Mesenchymal stem cell (in vitro differentiated cells and primary cell): ENCODE results near the gene TAS2R1.

Experiments
- DNase-seq: peaks from one replicate; pipeline ENCODE4 v3.0.0-alpha.2; 2013
- H2AFZ ChIP-seq: one replicate; pipeline ENCODE4 v1.6.1; 2013; ENCODE audit warnings: low read depth, mild to moderate bottlenecking, control low read depth, inconsistent platforms, low read length, moderate library complexity
- H2AK5ac ChIP-seq: 2 replicates; pipeline ENCODE4 v1.6.1; 2013; ENCODE audit warnings: low read length, moderate library complexity, mild to moderate bottlenecking, inconsistent platforms; ENCODE audit not compliant: severe bottlenecking
- H2BK120ac ChIP-seq: one replicate; pipeline ENCODE4 v1.6.1; 2013; ENCODE audit warnings: low read depth, mild to moderate bottlenecking, inconsistent platforms, low read length, moderate library complexity
- H2BK12ac ChIP-seq, 2 experiments: one replicate each; pipeline ENCODE4 v1.6.1; 2013; ENCODE audit warnings: inconsistent platforms in 2 of 2, low read length in 2 of 2, mild to moderate bottlenecking in 2 of 2, moderate library complexity in 2 of 2, control low read depth in 1 of 2
- H2BK15ac ChIP-seq: one replicate; pipeline ENCODE4 v1.6.1; 2013; ENCODE audit warnings: mild to moderate bottlenecking, low read depth, inconsistent platforms; ENCODE audit not compliant: poor library complexity, severe bottlenecking
- H2BK5ac ChIP-seq: 2 replicates; pipeline ENCODE4 v1.6.1; 2013; ENCODE audit warnings: low read depth, mild to moderate bottlenecking, low read length, control low read depth, inconsistent platforms; ENCODE audit not compliant: poor library complexity, severe bottlenecking
- H3K14ac ChIP-seq, 2 experiments: one replicate each; pipeline ENCODE4 v1.6.1; 2013; ENCODE audit warnings: inconsistent platforms in 2 of 2, low read length in 2 of 2, control low read depth in 1 of 2, mild to moderate bottlenecking in 1 of 2, moderate library complexity in 1 of 2
- H3K18ac ChIP-seq, 2 experiments: one replicate each; pipeline ENCODE4 v1.6.1; 2013; ENCODE audit warnings: inconsistent platforms in 2 of 2, low read length in 2 of 2, control low read depth in 1 of 2, low read depth in 1 of 2, mild to moderate bottlenecking in 1 of 2
- H3K23ac ChIP-seq, 2 experiments: one replicate each; pipeline ENCODE4 v1.6.1; 2013; ENCODE audit warnings: inconsistent platforms in 2 of 2, low read length in 2 of 2, mild to moderate bottlenecking in 2 of 2, moderate library complexity in 2 of 2, control low read depth in 1 of 2
- H3K27ac ChIP-seq: 2 replicates; pipeline ENCODE4 v1.5.1; 2013; ENCODE audit warnings: mild to moderate bottlenecking, moderate library complexity, low read length, control low read depth, inconsistent platforms; ENCODE audit not compliant: poor library complexity, severe bottlenecking
- H3K27me3 ChIP-seq, 2 experiments: 2 replicates each; pipeline versions ENCODE4 v1.6.1 to v1.7.0; 2013; ENCODE audit warnings: low read length in 2 of 2, mild to moderate bottlenecking in 2 of 2, moderate library complexity in 2 of 2, control low read depth in 1 of 2, inconsistent platforms in 1 of 2; ENCODE audit not compliant: control insufficient read depth in 1 of 2, insufficient read depth in 1 of 2
- H3K36me3 ChIP-seq, 2 experiments: 2 replicates each; pipeline versions ENCODE4 v1.6.1 to v1.7.0; 2013; ENCODE audit warnings: low read length in 2 of 2, control low read depth in 1 of 2, inconsistent platforms in 1 of 2, low read depth in 1 of 2, mild to moderate bottlenecking in 1 of 2; ENCODE audit not compliant: insufficient read depth in 2 of 2, control insufficient read depth in 1 of 2
- H3K4ac ChIP-seq, 2 experiments: one replicate each; pipeline ENCODE4 v1.6.1; 2013; ENCODE audit warnings: inconsistent platforms in 2 of 2, low read length in 2 of 2, mild to moderate bottlenecking in 2 of 2, moderate library complexity in 2 of 2, control low read depth in 1 of 2, low read depth in 1 of 2
- H3K4me1 ChIP-seq: 2 replicates; pipeline ENCODE4 v1.6.1; 2013; ENCODE audit warnings: low read depth, low read length, control low read depth; ENCODE audit not compliant: control insufficient read depth, insufficient read depth
- H3K4me2 ChIP-seq: 2 replicates; pipeline ENCODE4 v1.6.1; 2013; ENCODE audit warnings: low read length, mild to moderate bottlenecking, inconsistent platforms; ENCODE audit not compliant: poor library complexity, severe bottlenecking
- H3K4me3 ChIP-seq, 2 experiments: 2 replicates each; pipeline versions ENCODE4 v1.5.1 to v1.7.0; 2013; ENCODE audit warnings: low read length in 2 of 2, mild to moderate bottlenecking in 2 of 2, control low read depth in 1 of 2, low read depth in 1 of 2; ENCODE audit not compliant: insufficient read depth in 1 of 2
- H3K79me1 ChIP-seq: replicated peaks from 2 replicates; pipeline ENCODE4 v1.6.1; 2013; ENCODE audit warnings: mild to moderate bottlenecking, control low read depth, low read length, inconsistent platforms; ENCODE audit not compliant: poor library complexity, severe bottlenecking
- H3K9ac ChIP-seq: 2 replicates; pipeline ENCODE4 v1.7.0; 2013; ENCODE audit warnings: mild to moderate bottlenecking, low read length, moderate library complexity
- H3K9me3 ChIP-seq: 2 replicates; pipeline ENCODE4 v1.7.0; 2013; ENCODE audit warnings: mild to moderate bottlenecking, low read length; ENCODE audit not compliant: control insufficient read depth
- H4K8ac ChIP-seq: one replicate; pipeline ENCODE4 v1.6.1; 2013; ENCODE audit warnings: inconsistent platforms, mild to moderate bottlenecking, low read length, moderate library complexity
- H4K91ac ChIP-seq: one replicate; pipeline ENCODE4 v1.6.1; 2013; ENCODE audit warnings: mild to moderate bottlenecking, low read length, inconsistent platforms
- WGBS: methylation state at CpG from one replicate; pipeline ENCODE4 v1.1.7; 2013; ENCODE audit warnings: mixed read lengths; 5-methylcytosine and 5-hydroxymethylcytosine counted together

Gene TAS2R1

GRCh38 chr5:9654886-9655285, 24.7 kb upstream of the TAS2R1 start:
- H2BK15ac ChIP-seq, result no peak overlapping the region
- DNase-seq, result peak; percentile 82
- no peak overlapping the region for H3K18ac ChIP-seq
- no peak overlapping the region for H2BK12ac ChIP-seq
- H3K4me3 ChIP-seq, result no peak overlapping the region
- H3K36me3 ChIP-seq, result no peaks in the 10 kb centered on the region
- no peaks in the 10 kb centered on the region for H3K9me3 ChIP-seq
- no peak overlapping the region for H4K8ac ChIP-seq
- no peak overlapping the region for H3K4ac ChIP-seq
- H3K9ac ChIP-seq, result no peak overlapping the region
- H2BK5ac ChIP-seq, result no peak overlapping the region
- H4K91ac ChIP-seq, result no peak overlapping the region
- H3K27me3 ChIP-seq, result no peaks in the 10 kb centered on the region
- no peaks in the 10 kb centered on the region for H3K4me1 ChIP-seq
- H2AK5ac ChIP-seq, result no peak overlapping the region
- no peak overlapping the region for H3K27ac ChIP-seq
- H2BK120ac ChIP-seq, result no peak overlapping the region
- no peaks in the 10 kb centered on the region for H3K79me1 ChIP-seq
- no peak overlapping the region for H3K14ac ChIP-seq
- H3K23ac ChIP-seq, result no peak overlapping the region
- no peak overlapping the region for H3K4me2 ChIP-seq
- no peak overlapping the region for H2AFZ ChIP-seq

GRCh38 chr5:9653811-9654210, 23.7 kb upstream of the TAS2R1 start:
- H3K18ac ChIP-seq, result no peak overlapping the region

GRCh38 chr5:9653061-9653460, 22.9 kb upstream of the TAS2R1 start:
- Histone ChIP-seq H3K4me1 (no peaks in the 10 kb centered on the region), H2AFZ (no peak overlapping the region), H2BK120ac (no peak overlapping the region), H3K14ac (no peak overlapping the region), H3K9me3 (no peaks in the 10 kb centered on the region), H3K23ac (no peak overlapping the region), H2BK12ac (peak overlapping the region in 1 of 2 experiments; percentile 72), H3K27me3 (no peaks in the 10 kb centered on the region), H3K4ac (no peak overlapping the region), H3K18ac (peak overlapping the region in 1 of 2 experiments; percentile 24), H3K4me2 (no peak overlapping the region), H3K9ac (no peak overlapping the region), H3K4me3 (no peak overlapping the region), H2BK15ac (no peak overlapping the region), H4K8ac (no peak overlapping the region), H2AK5ac (no peak overlapping the region), H4K91ac (no peak overlapping the region), H3K79me1 (no peaks in the 10 kb centered on the region), H2BK5ac (no peak overlapping the region), H3K27ac (no peak overlapping the region), H3K36me3 (no peaks in the 10 kb centered on the region)
- 99% methylated on average over 7 of the region's 7 CpGs for WGBS
- DNase-seq, result peak; percentile 3

More at GRCh38 chr5:9653811-9654210, 23.7 kb upstream of the TAS2R1 start:
- Histone ChIP-seq H2BK5ac (no peak overlapping the region), H2AFZ (no peak overlapping the region), H3K4me2 (no peak overlapping the region), H3K4me3 (no peak overlapping the region), H3K14ac (no peak overlapping the region), H4K8ac (no peak overlapping the region), H4K91ac (no peak overlapping the region), H2BK12ac (no peak overlapping the region), H2BK15ac (no peak overlapping the region), H2BK120ac (no peak overlapping the region), H3K4me1 (no peaks in the 10 kb centered on the region), H3K9ac (peak overlapping the region; percentile 21), H3K23ac (no peak overlapping the region), H2AK5ac (no peak overlapping the region), H3K9me3 (no peaks in the 10 kb centered on the region), H3K4ac (no peak overlapping the region), H3K36me3 (no peaks in the 10 kb centered on the region), H3K27me3 (no peaks in the 10 kb centered on the region), H3K27ac (no peak overlapping the region), H3K79me1 (no peaks in the 10 kb centered on the region)
- 0% methylated on average over 1 of the region's 2 CpGs for WGBS
- peak; percentile 98 for DNase-seq

- no peak overlapping the region for H4K8ac ChIP-seq
- no peak overlapping the region for H3K23ac ChIP-seq
- H2AK5ac ChIP-seq, result no peak overlapping the region
- H2BK120ac ChIP-seq, result no peak overlapping the region
- H3K4me2 ChIP-seq, result no peak overlapping the region
- no peaks in the 10 kb centered on the region for H3K9me3 ChIP-seq
- H3K14ac ChIP-seq, result no peak overlapping the region
- no peaks in the 10 kb centered on the region for H3K79me1 ChIP-seq
- no peak for DNase-seq
- H3K36me3 ChIP-seq, result no peaks in the 10 kb centered on the region
- H2BK12ac ChIP-seq, result peak overlapping the region in 1 of 2 experiments; percentile 86
- no peak overlapping the region for H3K4me3 ChIP-seq
- no peaks in the 10 kb centered on the region for H3K4me1 ChIP-seq
- no peak overlapping the region for H3K4ac ChIP-seq
- no peaks in the 10 kb centered on the region for H3K27me3 ChIP-seq
- no peak overlapping the region for H2BK5ac ChIP-seq
- no peak overlapping the region for H3K9ac ChIP-seq
- no peak overlapping the region for H2BK15ac ChIP-seq
- no peak overlapping the region for H2AFZ ChIP-seq
- no CpG with 5 or more reads among the region's 3 CpGs for WGBS
- peak overlapping the region; percentile 28 for H3K18ac ChIP-seq
- H3K27ac ChIP-seq, result no peak overlapping the region
- no peak overlapping the region for H4K91ac ChIP-seq
Observed at GRCh38 chr5:9652295-9652694, 22.1 kb upstream of the TAS2R1 start.
